Endothelial cell of umbilical vein (primary cell): ENCODE results near the gene NCS1. TPM values are rescaled to one million over a fixed set of nuclear protein-coding genes. Genes with fewer than 3 reads are reported as not detected.
"Not testable (repeated sequence)": the region's sequence is repeated elsewhere in the genome, so short reads cannot be mapped to it uniquely, and the experiment has no call there.

ENCODE experiments used
- BruUV-seq: library from RNA; stranded (reverse); fragments of 400-500 nt; replicated peaks from 2 replicates; lab custom pipeline; 2021; lab: Mats Ljungman, UMichigan
- CTCF ChIA-PET: fragments of 300-600, 350-600 bp; sonication (Branson Sonifier 250); formaldehyde crosslinking; loops from one replicate; lab custom pipeline; 2021; ENCODE audit warnings: antibody characterized with exemption, inconsistent platforms; lab: Charles Lee
- POLR2A ChIA-PET: fragments of 300-600, 350-600 bp; sonication (Branson Sonifier 250); formaldehyde crosslinking; loops from one replicate; lab custom pipeline; 2021; ENCODE audit warnings: antibody characterized with exemption, inconsistent platforms; lab: Charles Lee
- DNase-seq: peaks from one replicate; pipeline ENCODE4 v3.0.0-alpha.2; 2011; ENCODE audit warnings: low read depth, low spot score
- FAIRE-seq: peaks from 2 replicates; lab custom pipeline; 2011; peaks lifted over from hg19 to GRCh38; lab: Jason Lieb, UNC
- H2AFZ ChIP-seq: 2 replicates; pipeline ENCODE4 v1.6.0; 2012; ENCODE audit warnings: low read depth, low read length, control low read depth, inconsistent platforms
- H3K27ac ChIP-seq: 2 replicates; pipeline ENCODE4 v1.5.1; 2011; ENCODE audit warnings: low read depth, mild to moderate bottlenecking, control low read depth, low read length, moderate library complexity; ENCODE audit not compliant: insufficient read depth
- H3K27me3 ChIP-seq, 2 experiments: 2 replicates each; pipeline versions ENCODE4 v1.6.0 to v1.6.1; 2011; ENCODE audit warnings: low read length in 2 of 2, mixed read lengths in 1 of 2; ENCODE audit not compliant: control insufficient read depth in 2 of 2, insufficient read depth in 2 of 2
- H3K36me3 ChIP-seq, 2 experiments: 2 replicates in 1 of 2; 3 replicates in 1 of 2; pipeline ENCODE4 v1.5.1; 2011; ENCODE audit warnings: low read length in 2 of 2, mild to moderate bottlenecking in 1 of 2, moderate library complexity in 1 of 2; ENCODE audit not compliant: control insufficient read depth in 2 of 2, insufficient read depth in 2 of 2; ENCODE audit errors: extremely low read depth in 1 of 2
- H3K4me1 ChIP-seq: 3 replicates; pipeline ENCODE4 v1.5.1; 2011; ENCODE audit warnings: mild to moderate bottlenecking, low read length; ENCODE audit not compliant: control insufficient read depth, insufficient read depth; ENCODE audit errors: extremely low read depth
- H3K4me2 ChIP-seq: 2 replicates; pipeline ENCODE4 v1.6.1; 2011; ENCODE audit warnings: low read length, control low read depth, mixed read lengths; ENCODE audit not compliant: insufficient read depth
- H3K4me3 ChIP-seq, 3 experiments: fragments of 200-600 bp in 1 of 3; sonication (generic), shearing (Covaris generic) in 1 of 3; replicated peaks in 1 of 3; 2 replicates each; pipeline ENCODE4 v1.5.1; 2011 to 2016; ENCODE audit warnings: control low read depth in 3 of 3, low read length in 3 of 3, mild to moderate bottlenecking in 2 of 3, inconsistent platforms in 1 of 3, low read depth in 1 of 3, moderate library complexity in 1 of 3; ENCODE audit not compliant: insufficient read depth in 1 of 3
- H3K79me2 ChIP-seq: 2 replicates; pipeline ENCODE4 v1.6.0; 2012; ENCODE audit warnings: low read length, inconsistent platforms; ENCODE audit not compliant: control insufficient read depth, insufficient read depth
- H3K9ac ChIP-seq: replicated peaks from 2 replicates; pipeline ENCODE3; 2011; ENCODE audit warnings: low read length, control low read depth; ENCODE audit not compliant: insufficient read depth; ENCODE audit errors: extremely low read depth
- H3K9me1 ChIP-seq: replicated peaks from 3 replicates; pipeline ENCODE4 v1.6.0; 2011; ENCODE audit warnings: mild to moderate bottlenecking, low read length; ENCODE audit not compliant: control insufficient read depth, insufficient read depth; ENCODE audit errors: extremely low read depth
- H3K9me3 ChIP-seq: replicated peaks from 2 replicates; pipeline ENCODE4 v1.5.1; 2012; ENCODE audit warnings: low read length, inconsistent platforms; ENCODE audit not compliant: control insufficient read depth, insufficient read depth
- H4K20me1 ChIP-seq: replicated peaks from 2 replicates; pipeline ENCODE3; 2011; ENCODE audit warnings: mild to moderate bottlenecking, low read length; ENCODE audit not compliant: control insufficient read depth, insufficient read depth; ENCODE audit errors: extremely low read depth
- CTCF ChIP-seq, 2 donors: IDR thresholded peaks; 1 replicate in 1 of 2; 2 replicates in 1 of 2; pipeline ENCODE4 v1.5.1; 2011; ENCODE audit warnings: low read length in 2 of 2, mild to moderate bottlenecking in 2 of 2, moderate library complexity in 2 of 2, control low read depth in 1 of 2, inconsistent platforms in 1 of 2, low read depth in 1 of 2; ENCODE audit not compliant: insufficient read depth in 1 of 2; ENCODE audit errors: extremely low read depth in 1 of 2
- EZH2 ChIP-seq: IDR thresholded peaks from 2 replicates; pipeline ENCODE4 v1.6.1; 2012; ENCODE audit warnings: borderline replicate concordance, low read depth, mild to moderate bottlenecking, moderate library complexity, low read length, inconsistent platforms; ENCODE audit not compliant: severe bottlenecking
- FOS ChIP-seq: IDR thresholded peaks from 2 replicates; pipeline ENCODE4 v1.6.1; 2011; ENCODE audit warnings: mild to moderate bottlenecking, low read length, moderate library complexity, borderline replicate concordance; ENCODE audit not compliant: insufficient read depth
- GATA2 ChIP-seq: IDR thresholded peaks from 2 replicates; pipeline ENCODE4 v1.7.0; 2011; ENCODE audit warnings: low read depth, mild to moderate bottlenecking, moderate library complexity, mixed read lengths, low read length; ENCODE audit not compliant: insufficient read length, insufficient read depth
- JUN ChIP-seq: IDR thresholded peaks from 2 replicates; pipeline ENCODE4 v1.6.1; 2011; ENCODE audit warnings: borderline replicate concordance, low read depth; ENCODE audit not compliant: insufficient read length, insufficient read depth
- MAX ChIP-seq: IDR thresholded peaks from 2 replicates; pipeline ENCODE4 v1.6.1; 2011; ENCODE audit not compliant: insufficient read depth, insufficient read length
- MYC ChIP-seq: IDR thresholded peaks from one replicate; pipeline ENCODE4 v1.6.1; 2011; ENCODE audit warnings: mild to moderate bottlenecking, low read depth, low read length
- POLR2A ChIP-seq: IDR thresholded peaks from 2 replicates; pipeline ENCODE4 v1.6.1; 2012; ENCODE audit warnings: low read depth, mild to moderate bottlenecking, control low read depth, low read length
- POLR2AphosphoS5 ChIP-seq: IDR thresholded peaks from 2 replicates; pipeline ENCODE4 v1.6.1; 2012; ENCODE audit warnings: low read depth, mild to moderate bottlenecking, control low read depth, low read length, moderate library complexity; ENCODE audit not compliant: insufficient read depth
- dilution Hi-C: fragments of 300-500 bp; cut with MboI; formaldehyde crosslinking; loops from one replicate; pipeline ENCODE4 v1.15.0; 2019; ENCODE audit warnings: low sequenced_read_pairs; ENCODE audit not compliant: extremely low pct_ligation_motif_present
- intact Hi-C: fragments of 100-400 bp; cut with micrococcal nuclease; formaldehyde crosslinking; loops from one replicate; pipeline ENCODE4 v1.10.0; 2022
- polyA plus RNA-seq, 4 experiments: library from polyadenylated mRNA; depleted of rRNA in 3 of 4; stranded (reverse) in 3 of 4; unstranded in 1 of 4; fragments of >200 nt; gene quantifications; 2 replicates each; pipeline versions ENCODE4 v1.2.1 to v1.2.3, GENCODE V29; 2011 to 2012; ENCODE audit warnings: missing spikeins in 1 of 4
- total RNA-seq: library from RNA; stranded (reverse); gene quantifications from 2 replicates; pipeline ENCODE4 v1.2.3, GENCODE V29; 2021

NCS1 gene
- total and polyA plus RNA-seq, 2 donors (not counting 3 experiments of a cell fraction or from before 2014, with no cell fraction given) = 53.6 to 77.4 TPM

DNA sequence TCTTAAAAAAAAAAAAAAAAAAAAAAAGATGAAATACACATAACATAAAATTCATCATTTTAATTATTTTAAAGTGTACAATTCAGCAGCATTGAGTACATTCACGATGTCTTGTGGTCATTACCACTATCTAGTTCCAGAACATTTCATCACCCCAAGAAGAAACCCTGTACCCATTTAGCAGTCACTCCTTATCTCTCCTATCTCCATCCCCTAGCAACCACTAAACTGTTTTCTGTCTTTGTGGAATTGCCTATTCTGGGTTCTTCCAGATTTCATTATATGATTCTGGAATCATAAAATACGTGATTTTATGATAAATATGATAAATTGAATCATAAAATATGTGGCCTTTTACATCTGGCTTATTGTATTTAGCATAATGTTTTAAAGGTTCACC is 84.4 kb downstream of the NCS1 start:
- CTCF ChIA-PET = no interaction called here
- POLR2A ChIA-PET = no interaction called here
- H2AFZ ChIP-seq = no peak overlapping the region
- no TSS peak for BruUV-seq
- no peak overlapping the region for H3K9ac ChIP-seq
- TF ChIP-seq EZH2 = no peak
- no peak for TF ChIP-seq POLR2AphosphoS5
- TF ChIP-seq GATA2 = no peak
- TF ChIP-seq MAX = no peak
- no peak for TF ChIP-seq JUN
- TF ChIP-seq MYC = no peak
- no peak for TF ChIP-seq POLR2A
- TF ChIP-seq CTCF (IDR thresholded peaks at IDR 0.05; ENCODE audit: extremely low read depth in 1 of 2, insufficient read depth in 1 of 2, low read depth in 1 of 2, low read length in 2 of 2) = no peak
- no peak for TF ChIP-seq FOS
- H3K9me3 ChIP-seq = no peaks in the 10 kb centered on the region
- no peaks in the 10 kb centered on the region for H3K9me1 ChIP-seq
- H3K36me3 ChIP-seq = no peaks in the 10 kb centered on the region
- H3K27ac ChIP-seq = no peak overlapping the region
- no peak overlapping the region for H3K4me3 ChIP-seq
- FAIRE-seq (no peak), DNase-seq (no peak)
- intact Hi-C loops = no loop called here
- H3K4me1 ChIP-seq = no peaks in the 10 kb centered on the region
- no peaks in the 10 kb centered on the region for H4K20me1 ChIP-seq
- H3K27me3 ChIP-seq = peaks cover 10 to 25% of the 10 kb centered on the region in 2 experiments
- H3K79me2 ChIP-seq = no peaks in the 10 kb centered on the region
- dilution Hi-C loops = no loop called here
- no peak overlapping the region for H3K4me2 ChIP-seq

- H3K9me1 ChIP-seq, intact Hi-C loops, POLR2A ChIA-PET, H3K79me2 ChIP-seq, H3K4me1 ChIP-seq, H4K20me1 ChIP-seq, DNase-seq, H3K9ac ChIP-seq, H2AFZ ChIP-seq, BruUV-seq, H3K4me2 ChIP-seq, dilution Hi-C loops, H3K9me3 ChIP-seq, H3K36me3 ChIP-seq, H3K4me3 ChIP-seq, FAIRE-seq, H3K27ac ChIP-seq: not testable (repeated sequence)
- peaks cover 20 to 26% of the 10 kb centered on the region in 2 experiments for H3K27me3 ChIP-seq
- CTCF ChIA-PET = interaction anchor here (1.1 to 1.3 kb wide), 2 partner anchors 13 to 22 kb away, joined by 3 to 4 read pairs; no protein-coding TSS in a partner anchor
Measured at GRCh38 chr9:130258137-130258536, 85.9 kb downstream of the NCS1 start.
